GM23338 (cell line): ENCODE data around the gene FRAS1. TPM values are rescaled to one million over a fixed set of nuclear protein-coding genes. Genes with fewer than 3 reads are reported as not detected.

Experiments
- ATAC-seq: fragments of 200-7000 bp; cut with Tn5 transposase; 3 replicates; pipeline ENCODE4 v1.9.1; 2020
- DNase-seq: peaks from one replicate; pipeline ENCODE4 v3.0.0-alpha.2; 2015; ENCODE audit warnings: low spot score
- H2AFZ ChIP-seq: fragments of 200-600 bp; sonication (generic); 2 replicates; pipeline ENCODE4 v1.8.0; 2016; ENCODE audit warnings: antibody characterized with exemption, mild to moderate bottlenecking, moderate library complexity
- H3F3A ChIP-seq: fragments of 200-600 bp; sonication (generic); replicated peaks from 2 replicates; pipeline ENCODE4 v1.8.0; 2017; ENCODE audit warnings: antibody characterized with exemption, mixed run types, low read depth
- H3K27ac ChIP-seq: fragments of 200-600 bp; sonication (generic); 2 replicates; pipeline ENCODE4 v1.6.1; 2016; ENCODE audit warnings: low read depth
- H3K27me3 ChIP-seq: fragments of 200-600 bp; sonication (generic); 2 replicates; pipeline ENCODE4 v1.8.0; 2016; ENCODE audit warnings: mild to moderate bottlenecking, mixed run types, moderate library complexity; ENCODE audit not compliant: insufficient read depth
- H3K36me3 ChIP-seq: fragments of 200-600 bp; sonication (generic); 2 replicates; pipeline ENCODE4 v1.8.0; 2016; ENCODE audit warnings: mild to moderate bottlenecking; ENCODE audit not compliant: insufficient read depth
- H3K4me1 ChIP-seq: fragments of 200-600 bp; sonication (generic); 2 replicates; pipeline ENCODE4 v1.8.0; 2016; ENCODE audit warnings: mild to moderate bottlenecking, moderate library complexity; ENCODE audit not compliant: insufficient read depth
- H3K4me2 ChIP-seq: fragments of 200-600 bp; sonication (generic); 2 replicates; pipeline ENCODE4 v1.7.1; 2017; ENCODE audit warnings: mixed run types
- H3K4me3 ChIP-seq: fragments of 200-600 bp; sonication (generic); 2 replicates; pipeline ENCODE4 v1.6.1; 2016; ENCODE audit warnings: mixed run types
- H3K79me2 ChIP-seq: fragments of 200-600 bp; sonication (generic); replicated peaks from 2 replicates; pipeline ENCODE4 v1.8.0; 2017; ENCODE audit warnings: mild to moderate bottlenecking; ENCODE audit not compliant: insufficient read depth
- H3K9me2 ChIP-seq: fragments of 200-600 bp; sonication (generic); 2 replicates; pipeline ENCODE4 v1.8.0; 2017; ENCODE audit not compliant: insufficient read depth
- H4K20me1 ChIP-seq: fragments of 200-600 bp; sonication (generic); replicated peaks from 2 replicates; pipeline ENCODE4 v1.8.0; 2017; ENCODE audit warnings: mild to moderate bottlenecking; ENCODE audit not compliant: insufficient read depth
- H3K27ac Mint-ChIP-seq: 2 replicates; pipeline ENCODE4 v1.8.0; 2020; ENCODE audit warnings: inconsistent platforms, mild to moderate bottlenecking, moderate library complexity, mixed read lengths
- H3K27me3 Mint-ChIP-seq: 3 replicates; pipeline ENCODE4 v1.8.0; 2022; ENCODE audit warnings: low read depth, mild to moderate bottlenecking, moderate library complexity, mixed read lengths, inconsistent platforms; ENCODE audit not compliant: insufficient read depth, poor library complexity
- H3K36me3 Mint-ChIP-seq: 3 replicates; pipeline ENCODE4 v1.8.0; 2021; ENCODE audit warnings: low read depth, mild to moderate bottlenecking, inconsistent platforms, moderate library complexity, mixed read lengths
- H3K4me1 Mint-ChIP-seq: 3 replicates; pipeline ENCODE4 v1.8.0; 2020; ENCODE audit warnings: mild to moderate bottlenecking, inconsistent platforms, mixed read lengths
- H3K4me3 Mint-ChIP-seq: 3 replicates; pipeline ENCODE4 v1.8.0; 2021; ENCODE audit warnings: moderate library complexity, mild to moderate bottlenecking, inconsistent platforms, mixed read lengths
- H3K9me3 Mint-ChIP-seq: 3 replicates; pipeline ENCODE4 v1.8.0; 2020; ENCODE audit warnings: moderate library complexity, mild to moderate bottlenecking, inconsistent platforms, mixed read lengths
- CREB1 ChIP-seq: fragments of 250-450 bp; sonication (Bioruptor Pico); IDR thresholded peaks from 2 replicates; pipeline ENCODE4 v1.5.0; 2020; ENCODE audit warnings: low read depth, mild to moderate bottlenecking, moderate library complexity
- ETS1 ChIP-seq: IDR thresholded peaks from 2 replicates; pipeline ENCODE4 v1.6.1; 2016; ENCODE audit warnings: antibody characterized with exemption
- NANOG ChIP-seq: IDR thresholded peaks from 2 replicates; pipeline ENCODE4 v1.6.1; 2016; ENCODE audit warnings: antibody characterized with exemption, borderline replicate concordance
- POLR2AphosphoS5 ChIP-seq: IDR thresholded peaks from 2 replicates; pipeline ENCODE4 v1.6.1; 2016; ENCODE audit warnings: antibody characterized with exemption, low read depth
- REST ChIP-seq: IDR thresholded peaks from one replicate; pipeline ENCODE4 v1.6.1; 2018; ENCODE audit warnings: antibody characterized with exemption; ENCODE audit not compliant: unreplicated experiment
- ZNF114 ChIP-seq: fragments of 250-450 bp; sonication (Bioruptor Pico); IDR thresholded peaks from 2 replicates; pipeline ENCODE4 v1.5.0; 2020; ENCODE audit warnings: mild to moderate bottlenecking, moderate library complexity
- ZNF462 ChIP-seq: fragments of 250-450 bp; sonication (Bioruptor Pico); IDR thresholded peaks from 2 replicates; pipeline ENCODE4 v1.5.0; 2020; ENCODE audit warnings: mild to moderate bottlenecking, moderate library complexity
- polyA plus RNA-seq: library from polyadenylated mRNA; unstranded; fragments of >200 nt; fragmentation: Nextera tagmentation; extraction: Ambion mirVana; gene quantifications from 2 replicates; pipeline ENCODE4 v1.2.1, GENCODE V29; 2016
- total RNA-seq: library from RNA; depleted of rRNA; stranded (reverse); fragments of >200 nt; shearing (Covaris generic); gene quantifications from 2 replicates; pipeline ENCODE4 v1.2.3, GENCODE V29; 2014

Gene FRAS1
- total and polyA plus RNA-seq, 2 experiments from 2014 or later, result 12.4 to 108 TPM

GRCh38 chr4:78309352-78309751 is 252.2 kb downstream of the FRAS1 start:
- Mint-ChIP-seq H3K27me3 (peaks cover 12% of the 10 kb centered on the region), H3K9me3 (peaks cover 10% of the 10 kb centered on the region; the same call in 2 of the 3 replicates), H3K27ac (no peak overlapping the region), H3K4me1 (peaks cover 72% of the 10 kb centered on the region), H3K4me3 (no peak overlapping the region), H3K36me3 (peaks cover 47% of the 10 kb centered on the region)
- H3K9me2 ChIP-seq, result no peaks in the 10 kb centered on the region
- H4K20me1 ChIP-seq, result no peaks in the 10 kb centered on the region
- no peaks in the 10 kb centered on the region; the same call in 1 of the 2 replicates for H3F3A ChIP-seq
- H3K4me1 ChIP-seq, result peaks cover 31% of the 10 kb centered on the region
- no peak overlapping the region for H3K27ac ChIP-seq
- no peaks in the 10 kb centered on the region; the same call in 1 of the 2 replicates for H3K79me2 ChIP-seq
- DNase-seq (no peak), ATAC-seq (no peak)
- H3K36me3 ChIP-seq, result peaks cover 14% of the 10 kb centered on the region
- H3K27me3 ChIP-seq, result no peaks in the 10 kb centered on the region
- no peak overlapping the region for H2AFZ ChIP-seq
- H3K4me3 ChIP-seq, result no peak overlapping the region
- no peak overlapping the region for H3K4me2 ChIP-seq
- no peak for TF ChIP-seq ZNF114 (CRISPR knock-in tag)
- TF ChIP-seq NANOG, result no peak
- TF ChIP-seq REST, result no peak
- TF ChIP-seq POLR2AphosphoS5, result no peak
- TF ChIP-seq ETS1, result no peak
- TF ChIP-seq ZNF462 (CRISPR knock-in tag), result no peak
- TF ChIP-seq CREB1 (CRISPR knock-in tag), result no peak
